IMR-90 (cell line): ENCODE results near the gene CHTF8. TPM values are rescaled to one million over a fixed set of nuclear protein-coding genes. Genes with fewer than 3 reads are reported as not detected.

ENCODE experiments used
- ATAC-seq: fragments of 200-7000 bp; cut with Tn5 transposase; 2 replicates; pipeline ENCODE4 v1.9.1; 2020; ENCODE audit warnings: low read depth, mild to moderate bottlenecking, moderate library complexity
- BruUV-seq: library from RNA; stranded (reverse); fragments of 400-500 nt; replicated peaks from 2 replicates; lab custom pipeline; 2021; lab: Mats Ljungman, UMichigan
- CTCF ChIA-PET: fragments of 300-600 bp; formaldehyde crosslinking; extraction: SDS; loops from one replicate; lab custom pipeline; 2021; ENCODE audit warnings: antibody characterized with exemption; lab: Yijun Ruan, JAX
- POLR2A ChIA-PET: fragments of 300-600 bp; sonication (Branson Sonifier 250); formaldehyde crosslinking; loops from one replicate; lab custom pipeline; 2022; ENCODE audit warnings: antibody characterized with exemption; ENCODE audit not compliant: unreplicated experiment; lab: Charles Lee
- DNase-seq: peaks from one replicate; pipeline ENCODE4 v3.0.0; 2013
- H2AFZ ChIP-seq: replicated peaks from 2 replicates; pipeline ENCODE3; 2013; ENCODE audit warnings: low read length, mild to moderate bottlenecking; ENCODE audit not compliant: poor library complexity
- H2AK5ac ChIP-seq: 2 replicates; pipeline ENCODE4 v1.6.1; 2013; ENCODE audit warnings: low read depth, low read length, inconsistent platforms
- H2AK9ac ChIP-seq: replicated peaks from 2 replicates; pipeline ENCODE3; 2013; ENCODE audit warnings: mild to moderate bottlenecking, low read depth, low read length, moderate library complexity; ENCODE audit not compliant: poor library complexity
- H2BK120ac ChIP-seq: 2 replicates; pipeline ENCODE4 v1.6.1; 2013; ENCODE audit warnings: low read depth, low read length, inconsistent platforms
- H2BK15ac ChIP-seq: 3 replicates; pipeline ENCODE4 v1.6.1; 2013; ENCODE audit warnings: low read depth, low read length, inconsistent platforms
- H2BK20ac ChIP-seq: 2 replicates; pipeline ENCODE4 v1.6.1; 2013; ENCODE audit warnings: low read depth, mild to moderate bottlenecking, inconsistent platforms, low read length, moderate library complexity
- H2BK5ac ChIP-seq: 2 replicates; pipeline ENCODE4 v1.6.1; 2013; ENCODE audit warnings: mild to moderate bottlenecking, low read depth, low read length, inconsistent platforms; ENCODE audit not compliant: poor library complexity, severe bottlenecking
- H3K14ac ChIP-seq: replicated peaks from 2 replicates; pipeline ENCODE4 v1.6.1; 2013; ENCODE audit warnings: low read depth, low read length, inconsistent platforms
- H3K18ac ChIP-seq: 2 replicates; pipeline ENCODE4 v1.6.1; 2013; ENCODE audit warnings: low read depth, low read length, control low read depth
- H3K23ac ChIP-seq: 2 replicates; pipeline ENCODE4 v1.6.1; 2013; ENCODE audit warnings: low read depth, low read length, inconsistent platforms
- H3K27ac ChIP-seq: 2 replicates; pipeline ENCODE4 v1.5.1; 2013; ENCODE audit warnings: mild to moderate bottlenecking, control low read depth, low read length; ENCODE audit not compliant: insufficient read depth
- H3K27me3 ChIP-seq: 2 replicates; pipeline ENCODE4 v1.6.1; 2013; ENCODE audit warnings: low read length; ENCODE audit not compliant: control insufficient read depth, insufficient read depth
- H3K36me3 ChIP-seq: 2 replicates; pipeline ENCODE4 v1.6.1; 2013; ENCODE audit warnings: low read length, mixed read lengths; ENCODE audit not compliant: control insufficient read depth, insufficient read depth
- H3K4ac ChIP-seq: 2 replicates; pipeline ENCODE4 v1.6.1; 2013; ENCODE audit warnings: low read depth, low read length, inconsistent platforms
- H3K4me1 ChIP-seq: 2 replicates; pipeline ENCODE4 v1.6.1; 2013; ENCODE audit warnings: low read length, mixed read lengths; ENCODE audit not compliant: control insufficient read depth, insufficient read depth
- H3K4me2 ChIP-seq: 2 replicates; pipeline ENCODE4 v1.6.1; 2013; ENCODE audit warnings: low read depth, mild to moderate bottlenecking, control low read depth, low read length, moderate library complexity
- H3K4me3 ChIP-seq: 2 replicates; pipeline ENCODE4 v1.5.1; 2013; ENCODE audit warnings: low read depth, mild to moderate bottlenecking, control low read depth, low read length, moderate library complexity; ENCODE audit not compliant: insufficient read depth
- H3K56ac ChIP-seq: 2 replicates; pipeline ENCODE4 v1.6.1; 2013; ENCODE audit warnings: low read length, inconsistent platforms; ENCODE audit not compliant: insufficient read depth; ENCODE audit errors: extremely low read depth
- H3K79me1 ChIP-seq, 2 experiments: 2 replicates each; pipeline ENCODE4 v1.6.1; 2013; ENCODE audit warnings: low read length in 2 of 2, inconsistent platforms in 1 of 2, low read depth in 1 of 2
- H3K9ac ChIP-seq: 2 replicates; pipeline ENCODE4 v1.6.1; 2013; ENCODE audit warnings: low read depth, low read length, control low read depth
- H3K9me1 ChIP-seq: 2 replicates; pipeline ENCODE4 v1.6.1; 2013; ENCODE audit warnings: low read length, inconsistent platforms; ENCODE audit not compliant: insufficient read depth
- H3K9me3 ChIP-seq: 2 replicates; pipeline ENCODE4 v1.6.1; 2013; ENCODE audit warnings: low read length; ENCODE audit not compliant: control insufficient read depth, insufficient read depth
- H4K20me1 ChIP-seq: 2 replicates; pipeline ENCODE4 v1.6.1; 2013; ENCODE audit warnings: low read length, inconsistent platforms; ENCODE audit not compliant: insufficient read depth
- H4K5ac ChIP-seq: 2 replicates; pipeline ENCODE4 v1.6.1; 2013; ENCODE audit warnings: mild to moderate bottlenecking, low read depth, low read length, control low read depth
- H4K8ac ChIP-seq, 2 experiments: 2 replicates each; pipeline ENCODE4 v1.6.1; 2013; ENCODE audit warnings: low read depth in 2 of 2, low read length in 2 of 2, control low read depth in 1 of 2, inconsistent platforms in 1 of 2
- H4K91ac ChIP-seq: 2 replicates; pipeline ENCODE4 v1.6.1; 2013; ENCODE audit warnings: low read depth, low read length, inconsistent platforms; ENCODE audit not compliant: insufficient read depth
- BHLHE40 ChIP-seq: fragments of 150-350 bp; IDR thresholded peaks from 2 replicates; pipeline ENCODE4 v1.6.1; 2016; ENCODE audit warnings: mild to moderate bottlenecking, low read depth, low read length
- CEBPB ChIP-seq: IDR thresholded peaks from 2 replicates; pipeline ENCODE4 v1.6.1; 2012; ENCODE audit warnings: low read depth, low read length, improper control_type of control experiment
- CHD1 ChIP-seq: IDR thresholded peaks from 2 replicates; pipeline ENCODE4 v1.6.1; 2012; ENCODE audit warnings: low read depth, low read length, improper control_type of control experiment
- MAFK ChIP-seq: IDR thresholded peaks from 2 replicates; pipeline ENCODE4 v1.6.1; 2012; ENCODE audit warnings: low read depth, low read length, improper control_type of control experiment
- MAZ ChIP-seq: IDR thresholded peaks from 2 replicates; pipeline ENCODE4 v1.6.1; 2012; ENCODE audit warnings: low read depth, mild to moderate bottlenecking, low read length, improper control_type of control experiment, moderate library complexity, borderline replicate concordance
- MXI1 ChIP-seq: IDR thresholded peaks from 2 replicates; pipeline ENCODE4 v1.6.1; 2012; ENCODE audit warnings: low read depth, mild to moderate bottlenecking, low read length, moderate library complexity, borderline replicate concordance
- NFE2L2 ChIP-seq: fragments of 150-350 bp; IDR thresholded peaks from 2 replicates; pipeline ENCODE4 v1.6.1; 2016; ENCODE audit warnings: low read depth, mild to moderate bottlenecking, low read length
- POLR2A ChIP-seq: IDR thresholded peaks from 2 replicates; pipeline ENCODE4 v1.6.1; 2012; ENCODE audit warnings: mild to moderate bottlenecking, low read depth, low read length
- RAD21 ChIP-seq: IDR thresholded peaks from 2 replicates; pipeline ENCODE4 v1.6.1; 2012; ENCODE audit warnings: low read length, improper control_type of control experiment
- RFX5 ChIP-seq: IDR thresholded peaks from 2 replicates; pipeline ENCODE4 v1.8.0; 2012; ENCODE audit warnings: low read depth, mild to moderate bottlenecking, low read length, moderate library complexity
- SMC3 ChIP-seq: fragments of 150-350 bp; IDR thresholded peaks from 2 replicates; pipeline ENCODE4 v1.6.1; 2016; ENCODE audit warnings: low read depth, mild to moderate bottlenecking, antibody characterized with exemption, low read length, moderate library complexity
- WGBS, 2 experiments: methylation state at CpG; one replicate each; pipeline versions ENCODE4 v1.1.5 to v1.1.7; 2013; ENCODE audit warnings: missing lambda C conversion rate in 2 of 2; ENCODE audit not compliant: insufficient read length in 1 of 2; ENCODE audit errors: extremely low coverage in 2 of 2; 5-methylcytosine and 5-hydroxymethylcytosine counted together
- dilution Hi-C: fragments of 300-500 bp; cut with HindIII; formaldehyde crosslinking; loops from one replicate; pipeline ENCODE4 v1.14.3; 2018; ENCODE audit warnings: low sequenced_read_pairs; ENCODE audit not compliant: unreplicated experiment
- in situ Hi-C: fragments of 300-500 bp; cut with MboI; formaldehyde crosslinking; loops from 3 replicates; pipeline ENCODE4 v1.14.3; 2019; ENCODE audit warnings: low sequenced_read_pairs, inconsistent platforms, mixed read lengths
- intact Hi-C: fragments of 100-400 bp; cut with micrococcal nuclease; formaldehyde crosslinking; loops from 2 replicates; pipeline ENCODE4 v1.10.0; 2022
- polyA plus RNA-seq, 3 experiments: library from polyadenylated mRNA; depleted of rRNA; stranded (reverse); fragments of >200 nt; gene quantifications; 2 replicates each; pipeline ENCODE4 v1.2.3, GENCODE V29; 2012; ENCODE audit warnings: low replicate concordance in 1 of 3
- total RNA-seq: library from RNA; depleted of rRNA; stranded (reverse); fragments of >200 nt; gene quantifications from 2 replicates; pipeline ENCODE4 v1.2.3, GENCODE V29; 2012
- TF ChIP-seq, protein P1 (sequence below): conservative IDR thresholded peaks from 2 replicates; pipeline ENCODE4 v1.5.1; 2012; ENCODE audit warnings: mild to moderate bottlenecking, low read depth, low read length, improper control_type of control experiment
- TF ChIP-seq, protein P2 (sequence below): fragments of 150-350 bp; IDR thresholded peaks from 2 replicates; pipeline ENCODE4 v1.6.1; 2016; ENCODE audit warnings: low read depth, mild to moderate bottlenecking, low read length, moderate library complexity, borderline replicate concordance

Gene CHTF8
- total and polyA plus RNA-seq, 2 of the 4 experiments (the other 2 are of a cell fraction): 47.1 to 122 TPM

DNA sequence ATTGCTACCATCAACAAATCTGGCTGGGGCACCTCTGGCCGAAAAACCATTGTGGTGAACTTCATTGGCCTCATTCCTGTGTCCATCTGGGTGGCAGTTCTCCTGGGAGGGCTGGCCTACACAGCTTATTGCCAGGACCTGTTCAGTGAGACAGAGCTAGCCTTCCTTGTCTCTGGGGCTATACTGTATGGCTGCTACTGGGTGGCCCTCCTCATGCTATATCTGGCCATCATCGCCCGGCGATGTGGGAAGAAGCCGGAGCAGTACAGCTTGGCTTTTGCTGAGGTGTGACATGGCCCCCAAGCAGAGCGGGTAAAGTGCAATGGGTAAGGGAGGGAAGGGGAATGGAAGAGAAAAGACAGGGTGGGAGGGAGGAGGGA, 17.4 kb downstream of the CHTF8 start:
- BruUV-seq: no TSS peak
- Histone ChIP-seq H2AFZ (no peak overlapping the region), H3K23ac (no peak overlapping the region), H2BK20ac (no peak overlapping the region), H3K9ac (no peak overlapping the region), H3K9me3 (no peaks in the 10 kb centered on the region), H4K91ac (no peak overlapping the region), H4K5ac (no peak overlapping the region), H2BK15ac (no peak overlapping the region), H2BK120ac (no peak overlapping the region), H3K36me3 (peaks cover 50% of the 10 kb centered on the region), H3K9me1 (peaks cover 11% of the 10 kb centered on the region), H3K4me3 (no peak overlapping the region), H3K56ac (no peak overlapping the region), H3K4me1 (no peaks in the 10 kb centered on the region), H3K4me2 (no peak overlapping the region), H3K27ac (no peak overlapping the region), H4K20me1 (peaks cover 23% of the 10 kb centered on the region), H3K79me1 (peaks cover 25 to 60% of the 10 kb centered on the region in 2 experiments), H3K27me3 (no peaks in the 10 kb centered on the region), H2AK5ac (no peak overlapping the region), H3K14ac (no peak overlapping the region), H3K4ac (no peak overlapping the region), H3K18ac (no peak overlapping the region), H2BK5ac (no peak overlapping the region), H4K8ac (no peak overlapping the region), H2AK9ac (no peak overlapping the region)
- no peak for TF ChIP-seq NFE2L2
- no peak for TF ChIP-seq CEBPB
- TF ChIP-seq MXI1: no peak
- TF ChIP-seq, protein P1, sequence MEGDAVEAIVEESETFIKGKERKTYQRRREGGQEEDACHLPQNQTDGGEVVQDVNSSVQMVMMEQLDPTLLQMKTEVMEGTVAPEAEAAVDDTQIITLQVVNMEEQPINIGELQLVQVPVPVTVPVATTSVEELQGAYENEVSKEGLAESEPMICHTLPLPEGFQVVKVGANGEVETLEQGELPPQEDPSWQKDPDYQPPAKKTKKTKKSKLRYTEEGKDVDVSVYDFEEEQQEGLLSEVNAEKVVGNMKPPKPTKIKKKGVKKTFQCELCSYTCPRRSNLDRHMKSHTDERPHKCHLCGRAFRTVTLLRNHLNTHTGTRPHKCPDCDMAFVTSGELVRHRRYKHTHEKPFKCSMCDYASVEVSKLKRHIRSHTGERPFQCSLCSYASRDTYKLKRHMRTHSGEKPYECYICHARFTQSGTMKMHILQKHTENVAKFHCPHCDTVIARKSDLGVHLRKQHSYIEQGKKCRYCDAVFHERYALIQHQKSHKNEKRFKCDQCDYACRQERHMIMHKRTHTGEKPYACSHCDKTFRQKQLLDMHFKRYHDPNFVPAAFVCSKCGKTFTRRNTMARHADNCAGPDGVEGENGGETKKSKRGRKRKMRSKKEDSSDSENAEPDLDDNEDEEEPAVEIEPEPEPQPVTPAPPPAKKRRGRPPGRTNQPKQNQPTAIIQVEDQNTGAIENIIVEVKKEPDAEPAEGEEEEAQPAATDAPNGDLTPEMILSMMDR: no peak
- TF ChIP-seq, protein P2, sequence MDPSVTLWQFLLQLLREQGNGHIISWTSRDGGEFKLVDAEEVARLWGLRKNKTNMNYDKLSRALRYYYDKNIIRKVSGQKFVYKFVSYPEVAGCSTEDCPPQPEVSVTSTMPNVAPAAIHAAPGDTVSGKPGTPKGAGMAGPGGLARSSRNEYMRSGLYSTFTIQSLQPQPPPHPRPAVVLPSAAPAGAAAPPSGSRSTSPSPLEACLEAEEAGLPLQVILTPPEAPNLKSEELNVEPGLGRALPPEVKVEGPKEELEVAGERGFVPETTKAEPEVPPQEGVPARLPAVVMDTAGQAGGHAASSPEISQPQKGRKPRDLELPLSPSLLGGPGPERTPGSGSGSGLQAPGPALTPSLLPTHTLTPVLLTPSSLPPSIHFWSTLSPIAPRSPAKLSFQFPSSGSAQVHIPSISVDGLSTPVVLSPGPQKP: no peak
- no peak for TF ChIP-seq MAZ
- no peak for TF ChIP-seq BHLHE40
- no peak for TF ChIP-seq POLR2A
- no peak for TF ChIP-seq SMC3
- TF ChIP-seq CHD1: no peak
- TF ChIP-seq RFX5: no peak
- TF ChIP-seq RAD21: no peak
- TF ChIP-seq MAFK: no peak
- dilution Hi-C loops: no loop called here
- intact Hi-C loops: no loop called here
- in situ Hi-C loops: loop anchor here (5.0 to 10.0 kb wide), 3 partner anchors 140 to 410 kb away; no protein-coding TSS in a partner anchor
- ChIA-PET CTCF (no interaction called here), POLR2A (no interaction called here)
- DNase-seq: no peak
- no peak for ATAC-seq
- 100% methylated on average over 3 of the region's 6 CpGs; no CpG with 5 or more reads in 1 of the 2 experiments for WGBS, 2 experiments
